Neural progenitor cell (in vitro differentiated cells): ENCODE measurements around the gene TMEM130.

Experiments used
- EZH2 ChIP-seq: fragments of 200-600 bp; sonication (generic); IDR thresholded peaks from 2 replicates; pipeline ENCODE4 v1.6.1; 2017; ENCODE audit warnings: antibody characterized with exemption, mild to moderate bottlenecking, moderate library complexity
- TF ChIP-seq, protein P1 (sequence below): fragments of 200-600 bp; sonication (generic); IDR thresholded peaks from 2 replicates; pipeline ENCODE4 v1.5.1; 2017; ENCODE audit warnings: antibody characterized with exemption, mild to moderate bottlenecking

DNA sequence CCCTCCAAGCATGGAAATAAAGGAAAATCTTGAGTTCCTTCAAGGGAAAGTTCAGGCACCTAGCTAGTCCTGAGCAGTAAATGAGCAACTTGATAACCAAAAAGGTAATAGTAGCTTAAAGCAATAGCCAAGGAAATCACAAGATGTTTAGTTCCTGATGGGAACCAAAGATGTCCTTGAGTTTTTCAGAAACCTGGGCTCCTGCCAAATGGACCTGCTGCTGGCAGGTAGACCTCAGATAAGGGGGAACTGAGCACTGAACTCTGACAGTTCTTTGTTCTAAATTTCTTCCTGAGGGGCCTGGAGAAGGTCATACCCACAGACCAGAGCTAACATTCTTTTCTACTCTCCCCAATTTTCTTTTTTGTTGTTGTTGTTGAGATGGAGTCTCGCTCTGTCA lies 48.5 kb downstream of the TMEM130 start:
- TF ChIP-seq, protein P1, sequence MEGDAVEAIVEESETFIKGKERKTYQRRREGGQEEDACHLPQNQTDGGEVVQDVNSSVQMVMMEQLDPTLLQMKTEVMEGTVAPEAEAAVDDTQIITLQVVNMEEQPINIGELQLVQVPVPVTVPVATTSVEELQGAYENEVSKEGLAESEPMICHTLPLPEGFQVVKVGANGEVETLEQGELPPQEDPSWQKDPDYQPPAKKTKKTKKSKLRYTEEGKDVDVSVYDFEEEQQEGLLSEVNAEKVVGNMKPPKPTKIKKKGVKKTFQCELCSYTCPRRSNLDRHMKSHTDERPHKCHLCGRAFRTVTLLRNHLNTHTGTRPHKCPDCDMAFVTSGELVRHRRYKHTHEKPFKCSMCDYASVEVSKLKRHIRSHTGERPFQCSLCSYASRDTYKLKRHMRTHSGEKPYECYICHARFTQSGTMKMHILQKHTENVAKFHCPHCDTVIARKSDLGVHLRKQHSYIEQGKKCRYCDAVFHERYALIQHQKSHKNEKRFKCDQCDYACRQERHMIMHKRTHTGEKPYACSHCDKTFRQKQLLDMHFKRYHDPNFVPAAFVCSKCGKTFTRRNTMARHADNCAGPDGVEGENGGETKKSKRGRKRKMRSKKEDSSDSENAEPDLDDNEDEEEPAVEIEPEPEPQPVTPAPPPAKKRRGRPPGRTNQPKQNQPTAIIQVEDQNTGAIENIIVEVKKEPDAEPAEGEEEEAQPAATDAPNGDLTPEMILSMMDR = no peak
- TF ChIP-seq EZH2 = no peak
